NT2/D1 (cell line): ENCODE data around the gene ACO2.

Source experiments
- YY1 ChIP-seq: IDR thresholded peaks from 2 replicates; pipeline ENCODE4 v1.6.1; 2011; ENCODE audit not compliant: insufficient read length, insufficient read depth
- ZNF274 ChIP-seq: IDR thresholded peaks from 2 replicates; pipeline ENCODE4 v1.6.1; 2011; ENCODE audit warnings: mild to moderate bottlenecking, low read depth, low read length

DNA sequence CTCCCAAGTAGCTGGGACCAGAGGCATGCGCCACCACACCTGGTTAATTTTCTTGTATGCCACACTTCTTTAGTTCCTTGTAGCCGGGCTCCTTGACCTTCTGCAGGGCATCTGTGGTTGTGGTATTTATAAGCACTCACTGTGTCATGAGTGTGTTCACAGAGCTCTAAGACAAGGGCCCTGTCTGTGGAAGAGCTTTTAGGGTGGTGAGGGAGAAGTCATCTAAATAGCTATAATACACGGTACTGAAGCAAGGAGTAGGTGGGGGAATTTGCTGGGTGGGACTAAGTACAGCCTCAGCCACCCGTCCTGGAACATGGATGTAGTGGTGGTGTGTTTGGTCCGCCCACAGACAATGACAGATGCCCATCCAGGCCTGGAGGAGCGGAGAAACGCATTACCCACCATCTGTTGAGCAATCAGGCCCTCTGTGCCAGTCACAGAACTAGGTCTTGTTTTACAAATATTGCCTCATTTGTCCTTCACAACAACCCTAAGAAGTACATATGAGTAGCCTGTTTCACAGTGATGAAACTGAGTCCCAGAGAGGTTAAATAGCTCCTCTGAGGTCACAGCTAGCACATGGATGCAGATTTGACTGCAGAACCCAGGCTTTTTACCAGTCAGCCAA is 10.1 kb downstream of the ACO2 start:
- TF ChIP-seq ZNF274: no peak
- no peak for TF ChIP-seq YY1
